ENCODE measurements around the gene BTAF1.

Gene BTAF1

DNA sequence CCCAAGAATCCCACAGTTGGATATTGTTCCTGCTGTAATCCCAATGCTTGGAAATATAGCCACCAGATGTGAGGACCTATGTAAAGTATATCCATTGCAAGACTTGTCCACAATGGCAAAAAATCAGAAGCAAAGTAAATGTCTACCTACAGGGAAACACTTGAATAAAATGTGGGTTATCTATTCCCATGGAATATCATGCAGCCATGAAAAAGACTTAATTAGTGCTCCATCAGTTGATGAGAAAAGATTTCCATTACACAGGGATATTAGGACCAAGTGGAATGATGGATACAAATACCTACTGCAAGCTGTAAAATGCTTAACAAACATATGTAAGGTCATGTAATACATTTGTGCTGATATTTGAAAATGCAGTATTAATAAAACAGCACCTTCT, 131.2 kb downstream of the BTAF1 start:
- DNase-seq = no peak

DNA sequence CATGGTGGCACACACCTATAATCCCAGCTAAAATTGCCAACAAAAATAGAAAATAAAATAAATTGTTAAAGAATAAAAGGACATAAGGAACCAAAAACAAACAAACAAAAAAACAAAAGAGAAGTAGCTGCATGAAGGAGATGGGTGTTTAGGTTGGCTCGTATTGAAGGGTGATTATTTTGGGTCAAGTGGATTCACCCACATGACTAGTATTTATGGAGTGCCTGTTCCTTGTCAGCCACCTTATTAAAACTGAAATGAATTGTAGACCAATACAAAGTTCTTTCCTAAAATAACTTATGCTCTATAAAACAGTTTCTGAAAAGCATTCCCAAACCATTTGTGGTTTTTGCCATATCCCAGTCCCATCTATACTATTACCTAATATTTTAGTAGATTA, 138.7 kb downstream of the BTAF1 start:
- DNase-seq = no peak

- no peak for DNase-seq
Observed at GRCh38 chr10:92064506-92064905, 140.9 kb downstream of the BTAF1 start.

DNA sequence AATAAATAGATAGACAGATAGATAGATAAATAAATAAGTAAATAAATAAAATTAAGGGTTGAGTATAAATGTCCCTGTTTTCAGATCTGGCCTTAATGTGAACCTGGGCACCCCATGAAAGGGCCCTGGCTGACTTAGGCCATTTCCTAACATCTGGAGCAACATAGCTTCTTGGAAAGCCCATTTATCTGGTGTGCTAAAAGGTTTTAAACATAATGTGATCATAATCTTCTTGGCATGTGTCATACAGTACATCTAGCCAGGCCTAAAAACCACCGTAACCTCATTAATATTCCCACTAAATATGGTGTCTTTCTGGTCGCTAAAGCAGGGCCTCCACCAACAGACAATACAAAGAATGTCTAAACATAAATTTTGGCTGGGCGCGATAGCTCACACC, 142.8 kb downstream of the BTAF1 start:
- no peak for DNase-seq

DNA sequence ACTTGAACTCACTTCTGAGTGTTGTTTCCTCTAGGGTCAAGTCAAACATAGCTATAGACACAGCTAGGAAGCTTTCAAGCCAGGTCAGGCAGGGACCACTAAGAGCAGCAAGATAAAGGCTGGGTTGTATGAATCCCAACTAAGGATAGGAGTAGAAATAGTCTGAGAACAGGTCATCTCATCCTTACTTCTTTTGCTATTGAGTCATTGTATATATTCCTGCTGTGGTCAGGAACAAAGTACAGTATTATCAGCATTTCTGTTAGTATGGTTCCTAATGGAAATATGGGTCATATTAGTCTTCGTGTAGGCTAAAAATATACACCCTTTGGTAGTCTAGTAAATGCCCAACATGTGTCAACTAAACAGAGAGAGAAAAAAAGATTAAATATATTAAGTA, 145.3 kb downstream of the BTAF1 start:
- no peak for DNase-seq

DNA sequence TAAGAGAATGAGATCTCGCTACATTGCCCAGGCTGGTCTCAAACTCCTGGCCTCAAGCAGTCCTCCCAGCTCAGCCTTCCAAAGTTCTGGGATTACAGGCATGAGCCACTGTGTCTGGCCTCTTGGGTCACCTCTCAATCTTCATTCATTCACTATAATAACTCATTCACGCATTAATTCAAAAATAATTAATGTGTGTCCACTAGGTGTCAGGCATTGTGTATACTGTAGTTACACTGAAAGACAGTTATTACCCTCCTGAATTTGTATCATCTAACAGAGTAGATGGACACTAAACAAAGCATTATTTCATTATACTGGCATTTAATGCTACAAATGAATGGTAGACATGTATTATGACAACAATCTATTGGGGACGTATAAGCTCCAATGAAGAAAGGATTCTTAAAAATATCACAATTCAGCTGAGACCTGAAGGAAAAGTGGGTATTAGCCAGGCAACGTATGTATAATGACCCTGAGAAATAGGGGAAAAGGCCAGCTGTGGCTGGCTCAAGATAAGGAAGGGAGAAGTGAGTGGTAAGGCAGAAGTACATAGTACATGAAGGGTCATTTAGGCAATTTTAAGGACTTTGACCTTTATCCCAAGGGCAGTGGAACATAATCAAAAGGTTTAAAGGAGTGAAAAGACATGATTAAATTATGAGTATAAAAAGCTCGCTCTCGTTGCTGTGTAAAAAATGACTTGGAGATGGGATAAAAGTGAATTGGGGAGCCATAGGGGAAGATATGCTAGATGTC, 150.7 kb downstream of the BTAF1 start:
- no peak for DNase-seq

- no peak for DNase-seq
Observed at GRCh38 chr10:92075829-92076228, 152.3 kb downstream of the BTAF1 start.

GRCh38 chr10:92076722-92077121, 153.2 kb downstream of the BTAF1 start:
- DNase-seq = no peak

DNA sequence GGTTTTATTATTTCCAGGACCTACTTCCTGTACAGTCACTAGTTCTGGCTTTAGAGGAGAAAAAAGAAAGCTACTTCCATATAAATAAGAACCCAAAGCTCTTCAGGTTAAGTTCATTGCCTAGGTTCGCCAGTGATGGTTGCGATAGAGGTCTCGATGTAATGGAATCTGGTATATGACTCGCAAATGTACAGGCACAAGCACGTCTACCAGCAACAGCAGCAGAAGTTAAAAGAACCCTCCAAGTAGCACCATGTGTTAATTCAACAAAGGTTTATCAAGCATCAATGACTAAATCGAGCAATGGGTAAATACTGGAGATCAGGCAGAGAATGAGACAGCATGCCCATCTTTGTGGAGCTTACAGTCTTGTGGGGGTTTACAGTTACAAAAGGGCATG, 155.4 kb downstream of the BTAF1 start:
- DNase-seq = no peak
